ENCODE measurements around the gene LAX1.

- no peak for TF ChIP-seq CTCF (IDR thresholded peaks at IDR 0.05; ENCODE audit: insufficient read depth, low read depth, low read length)
- TF ChIP-seq EZH2 (IDR thresholded peaks at IDR 0.05; ENCODE audit: insufficient read depth, low read length) = no peak
Observed at GRCh38 chr1:203756036-203756435, 8.9 kb upstream of the LAX1 start.
